ENCODE results near the gene MARCHF9.

Gene MARCHF9

DNA sequence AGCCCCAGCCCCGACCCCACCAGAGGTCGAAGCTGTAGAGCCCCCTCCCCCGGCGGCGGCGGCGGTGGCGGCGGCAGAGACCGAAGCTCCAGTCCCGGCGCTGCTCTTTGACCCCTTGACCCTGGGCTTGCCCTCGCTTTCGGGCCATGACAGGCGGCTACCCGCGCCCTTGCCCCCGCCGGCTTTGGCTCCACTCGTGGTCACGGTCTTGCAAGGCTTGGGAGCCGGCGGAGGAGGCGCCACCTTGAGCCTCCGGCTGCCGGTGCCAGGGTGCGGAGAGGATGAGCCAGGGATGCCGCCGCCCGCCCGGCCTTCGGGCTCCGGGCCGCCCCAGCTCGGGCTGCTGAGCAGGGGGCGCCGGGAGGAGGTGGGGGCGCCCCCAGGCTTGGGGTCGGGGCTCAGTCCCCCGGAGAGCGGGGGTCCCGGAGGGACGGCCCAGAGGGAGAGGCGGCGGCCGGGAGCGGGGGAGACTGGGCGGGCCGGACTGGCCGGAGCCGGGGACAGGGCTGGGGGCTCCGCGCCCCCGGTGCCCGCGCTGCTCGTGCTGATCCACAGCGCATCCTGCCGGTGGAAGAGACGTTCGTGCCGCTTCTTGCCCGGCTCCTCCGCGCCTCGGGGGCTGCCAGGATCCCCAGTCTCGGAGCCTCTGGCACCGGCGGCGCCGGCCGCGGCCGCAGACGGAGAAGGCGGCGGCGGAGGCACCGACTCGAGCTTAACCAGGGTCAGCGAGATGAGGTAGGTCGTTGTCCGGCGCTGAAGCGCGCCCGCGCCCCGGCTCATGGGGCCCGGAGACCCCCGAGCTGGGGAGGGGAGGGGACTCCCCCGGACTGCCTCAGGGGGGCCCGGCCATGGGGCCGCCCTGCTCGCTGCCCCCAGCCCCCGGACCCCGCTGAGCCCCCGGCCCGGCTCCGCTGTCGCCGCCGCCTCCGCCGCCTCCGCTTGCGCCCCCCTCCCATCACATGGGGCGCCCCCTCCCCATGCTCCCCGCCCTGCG, 17.1 kb upstream of the MARCHF9 start:
- DNase-seq (ENCODE audit: low read depth in 2 of 2), result no peak

GRCh38 chr12:57738661-57739237, 16.2 kb upstream of the MARCHF9 start, which contains the start of gene AGAP2:
Gene AGAP2, minus strand, starts transcription at chr12:57738742. Its CDS starts 496 bp downstream, at chr12:57738246.
- DNase-seq (ENCODE audit: low read depth in 2 of 2), result no peak

GRCh38 chr12:57739387-57739786, 15.5 kb upstream of the MARCHF9 start:
- DNase-seq (ENCODE audit: low read depth in 2 of 2), result no peak

DNA sequence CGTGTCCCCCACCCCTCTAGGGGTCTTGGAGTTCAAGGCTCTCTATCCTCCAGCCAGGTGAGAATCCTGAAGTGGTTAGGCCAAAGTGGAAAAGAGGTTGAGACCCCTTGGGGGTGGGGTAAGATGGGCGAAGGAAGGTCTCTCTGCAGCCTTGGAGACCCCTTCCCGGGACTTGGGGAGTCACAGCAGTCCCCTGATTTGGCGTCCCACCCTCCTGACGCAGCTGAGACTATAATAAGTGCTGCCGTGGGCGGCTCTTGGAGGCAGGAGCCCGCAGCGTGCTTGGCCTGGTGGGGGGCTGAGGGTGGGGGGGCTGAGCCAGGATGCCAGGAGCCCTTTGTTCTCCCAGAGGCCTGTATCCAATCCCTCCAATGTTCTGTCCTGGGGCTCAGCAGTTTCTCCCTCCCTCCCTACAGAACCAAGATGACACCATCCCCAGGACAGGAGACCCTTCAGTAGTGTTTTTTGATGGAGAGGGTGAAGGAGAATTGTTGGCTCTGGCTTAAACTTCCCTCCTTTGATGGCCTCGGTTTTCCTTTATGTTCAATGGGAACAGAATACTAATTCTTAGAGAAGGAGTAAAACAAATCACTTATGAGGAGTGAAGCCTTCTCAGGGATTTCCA, 14.9 kb upstream of the MARCHF9 start:
- no peak for DNase-seq (ENCODE audit: low read depth in 2 of 2)

DNA sequence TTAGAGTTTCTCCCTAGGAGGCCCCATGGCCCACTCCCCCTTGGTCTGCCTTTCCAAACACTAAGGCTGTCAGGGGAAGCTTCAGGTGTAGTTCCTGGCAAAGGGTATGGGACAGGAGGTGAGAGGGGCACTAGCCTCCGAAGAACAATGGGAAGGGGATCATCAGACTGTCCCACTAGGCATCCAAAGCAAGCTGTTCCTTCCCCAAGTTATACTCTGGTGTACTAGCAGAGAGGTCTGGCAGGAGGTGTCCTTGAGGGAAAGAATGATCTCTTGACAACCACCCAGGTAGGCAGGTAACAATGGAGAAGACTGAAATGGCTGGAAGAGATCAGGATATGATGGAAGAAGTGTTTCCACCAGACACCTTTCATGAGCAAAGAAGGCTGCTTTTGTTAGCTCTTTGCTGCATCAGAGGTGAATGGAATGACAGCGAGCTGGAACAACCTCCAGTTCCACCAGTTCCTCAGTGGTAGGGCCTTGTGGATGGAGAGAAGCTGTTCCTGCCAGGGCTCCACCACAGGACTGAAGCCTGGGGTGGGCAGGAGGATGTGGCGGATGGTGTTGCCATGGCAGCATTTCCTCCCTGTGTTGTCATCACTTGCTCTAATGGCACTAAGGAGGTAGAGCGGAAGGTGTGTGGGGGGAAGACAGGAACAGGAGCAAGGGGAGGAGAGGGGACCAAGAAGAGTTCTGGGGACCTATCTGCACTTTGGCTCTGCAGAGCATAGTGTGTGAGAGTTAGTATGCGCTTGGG, 14.1 kb upstream of the MARCHF9 start:
- DNase-seq (ENCODE audit: low read depth in 2 of 2), result peak; percentile 47 to 66

GRCh38 chr12:57741413-57741789, 13.5 kb upstream of the MARCHF9 start:
- no peak for DNase-seq (ENCODE audit: low read depth in 2 of 2)

DNA sequence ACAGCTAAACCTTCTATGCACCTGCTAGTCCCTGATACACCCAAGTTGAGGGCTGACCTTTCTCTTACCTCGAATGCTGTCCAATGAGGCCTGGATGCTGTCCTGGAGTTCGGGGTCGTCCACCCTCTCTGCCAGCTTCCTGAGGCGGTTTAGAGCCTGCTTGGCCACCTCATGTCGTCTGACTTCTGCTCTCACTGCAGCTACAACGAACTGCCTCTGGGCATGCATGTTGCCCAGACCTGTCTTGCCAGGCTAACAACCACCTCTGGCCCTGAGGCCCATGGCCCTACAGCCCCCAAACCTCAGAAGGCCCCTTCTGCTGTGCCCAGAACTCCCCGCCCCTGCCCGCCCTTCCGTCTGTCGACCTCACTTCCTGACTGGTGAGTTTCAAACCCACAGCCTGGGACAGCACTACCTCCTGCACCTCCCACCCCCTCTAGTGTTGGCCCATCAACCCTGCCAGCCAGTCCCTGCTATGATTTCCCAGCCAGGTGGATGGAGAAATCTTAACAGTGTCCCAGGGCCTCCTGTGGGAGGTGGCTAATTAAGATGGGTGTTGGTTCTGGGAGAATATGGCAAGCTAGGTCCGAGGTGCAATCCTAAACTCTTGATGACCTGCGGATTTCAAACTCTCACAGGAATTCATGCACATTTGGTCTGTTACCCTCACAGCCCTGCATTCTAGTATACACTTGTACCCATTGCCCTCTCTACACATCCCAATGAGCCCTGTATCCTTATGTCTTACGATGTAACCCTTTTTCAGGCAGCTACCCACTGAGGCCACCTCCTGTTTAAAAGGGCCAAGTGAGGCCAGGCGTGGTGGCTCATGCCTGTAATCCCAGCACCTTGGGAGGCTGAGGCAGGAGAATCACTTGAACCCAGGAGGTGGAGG, 12.8 kb upstream of the MARCHF9 start:
- peak; percentile 69 to 77 for DNase-seq (ENCODE audit: low read depth in 2 of 2)

GRCh38 chr12:57743769-57744168, 11.1 kb upstream of the MARCHF9 start:
- no peak for DNase-seq (ENCODE audit: low read depth in 2 of 2)

- DNase-seq (ENCODE audit: low read depth in 2 of 2), result peak; percentile 69 to 76
These were observed 10.6 kb upstream of the MARCHF9 start for GRCh38 chr12:57744194-57744776.

DNA sequence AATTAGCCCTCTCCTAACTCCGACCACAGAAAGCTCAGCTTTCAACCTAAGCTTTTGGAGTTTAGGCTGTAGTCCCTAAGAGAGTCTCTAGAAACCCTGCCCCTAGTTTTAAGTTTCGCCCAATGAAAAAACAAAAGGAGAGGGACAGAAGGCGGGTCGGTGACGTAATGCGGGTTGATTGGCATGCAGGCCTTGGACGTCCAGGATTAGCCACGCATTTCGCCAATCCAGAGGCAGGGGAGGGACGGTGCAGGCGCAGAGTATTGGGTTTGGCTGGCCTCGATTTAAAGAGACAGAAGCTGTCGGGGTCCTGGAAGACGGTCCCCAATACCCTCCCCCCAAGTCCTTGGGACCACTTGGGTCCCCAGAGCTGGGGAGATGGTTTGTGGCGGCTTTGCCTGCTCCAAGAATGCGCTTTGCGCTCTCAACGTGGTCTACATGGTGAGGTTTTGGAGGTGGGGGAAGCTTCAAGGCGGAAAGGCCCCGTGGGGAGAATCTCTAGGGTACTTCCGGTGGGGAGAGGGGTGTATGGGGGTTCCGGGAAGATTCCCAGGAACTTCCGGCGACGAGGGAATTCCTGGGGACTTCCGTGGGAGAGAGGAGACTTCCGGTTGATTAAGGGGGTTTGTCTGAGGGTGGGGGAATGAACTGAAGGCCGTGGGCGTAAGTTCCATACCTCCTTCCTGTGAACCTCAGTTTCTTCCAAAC, 10.0 kb upstream of the MARCHF9 start, which contains the start of gene TSPAN31:
TSS of gene TSPAN31 (plus strand) at position 263 of the 708 bp plus-strand sequence. CDS start at position 379, 116 bp downstream.
- peak; percentile 93 for DNase-seq (ENCODE audit: low read depth in 2 of 2)

DNA sequence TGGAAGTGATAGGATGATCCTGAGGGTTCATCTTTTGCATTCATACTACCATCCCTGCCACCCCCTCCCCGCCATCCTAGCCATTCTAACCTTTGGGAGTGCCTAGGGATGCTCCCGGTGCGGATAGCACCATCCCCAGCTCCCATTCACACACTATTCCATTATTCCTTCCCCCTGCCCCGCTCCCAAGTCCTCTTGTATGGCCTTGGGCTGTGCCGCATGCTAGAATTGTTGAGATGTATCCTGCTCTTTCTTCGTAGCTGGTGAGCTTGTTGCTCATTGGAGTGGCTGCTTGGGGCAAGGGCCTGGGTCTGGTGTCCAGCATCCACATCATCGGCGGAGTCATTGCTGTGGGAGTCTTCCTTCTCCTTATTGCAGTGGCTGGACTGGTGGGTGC, 9.4 kb upstream of the MARCHF9 start:
- no peak for DNase-seq (ENCODE audit: low read depth in 2 of 2)

GRCh38 chr12:57746025-57746424, 8.9 kb upstream of the MARCHF9 start:
- DNase-seq (ENCODE audit: low read depth in 2 of 2), result no peak

DNA sequence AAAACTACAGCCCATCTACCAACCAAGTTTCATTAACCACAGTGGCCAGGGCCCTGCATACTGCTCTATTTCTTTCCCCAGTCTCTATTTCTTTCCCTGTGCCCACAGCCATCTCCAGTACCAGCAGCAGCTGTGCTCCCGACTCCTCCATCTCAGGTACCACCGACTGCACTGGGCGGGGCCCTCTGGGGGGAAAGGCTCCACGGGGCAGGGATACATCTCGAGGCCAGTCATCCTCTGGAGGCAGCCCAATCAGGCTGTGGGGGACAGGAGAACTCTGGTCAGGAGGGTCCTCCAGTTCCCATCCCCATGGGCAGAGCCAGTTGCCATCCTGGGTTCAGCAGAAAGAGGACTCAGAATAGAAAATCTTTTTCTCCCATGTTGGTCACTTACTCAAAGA, 5.8 kb upstream of the MARCHF9 start:
- no peak for DNase-seq (ENCODE audit: low read depth in 2 of 2)

DNA sequence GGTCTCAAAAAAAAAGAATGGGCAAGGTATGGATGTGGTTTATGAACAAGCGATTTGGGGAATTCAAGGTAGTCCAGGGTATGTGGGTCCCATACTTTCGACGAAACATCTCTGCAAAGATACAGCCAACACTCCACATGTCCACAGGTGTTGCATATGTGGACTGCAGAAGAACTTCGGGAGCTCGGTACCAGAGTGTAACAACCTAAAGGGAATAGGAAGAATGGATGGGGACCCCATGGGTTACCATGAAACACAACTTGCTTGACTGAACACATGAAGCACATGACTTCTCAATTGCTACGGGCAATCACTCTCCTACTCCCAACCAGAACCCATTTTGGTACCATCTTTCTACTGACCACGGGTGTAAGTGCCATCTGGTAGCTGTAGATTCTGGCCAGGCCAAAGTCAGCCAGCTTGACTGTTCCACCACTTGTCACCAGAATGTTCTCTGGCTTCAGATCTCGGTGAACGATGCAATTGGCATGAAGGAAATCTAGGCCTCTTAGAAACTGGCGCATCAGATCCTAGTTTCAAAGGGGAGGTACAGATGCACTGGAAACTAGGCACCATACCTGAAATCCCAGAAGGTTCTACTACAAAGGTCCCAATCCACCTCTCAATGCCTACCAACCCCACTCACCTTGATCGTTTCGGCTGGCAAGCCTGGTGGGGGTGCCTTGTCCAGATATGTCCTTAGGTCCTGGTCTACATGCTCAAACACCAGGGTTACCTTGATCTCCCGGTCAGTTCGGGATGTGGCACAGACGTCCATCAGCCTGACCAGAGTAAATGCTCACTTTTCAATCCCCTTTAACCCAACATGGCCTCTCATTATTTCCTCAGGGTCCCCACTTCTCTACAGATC, 4.1 kb upstream of the MARCHF9 start:
- no peak for DNase-seq (ENCODE audit: low read depth in 2 of 2)

DNA sequence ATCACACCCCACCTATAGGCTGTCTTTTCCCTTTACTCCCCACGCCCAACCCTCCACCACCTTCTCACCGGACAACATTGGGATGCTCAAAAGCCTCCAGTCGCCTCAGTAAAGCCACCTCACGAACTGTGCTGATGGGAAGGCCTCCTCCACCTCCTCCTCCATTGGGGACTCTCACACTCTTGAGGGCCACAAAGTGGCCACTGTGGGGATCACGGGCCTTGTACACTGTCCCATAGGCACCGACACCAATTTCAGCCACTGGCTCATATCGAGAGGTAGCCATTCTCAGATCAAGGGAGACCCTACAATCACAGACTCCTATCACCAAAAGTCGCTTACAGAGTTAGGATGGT, 3.5 kb upstream of the MARCHF9 start:
- DNase-seq (ENCODE audit: low read depth in 2 of 2), result no peak

DNA sequence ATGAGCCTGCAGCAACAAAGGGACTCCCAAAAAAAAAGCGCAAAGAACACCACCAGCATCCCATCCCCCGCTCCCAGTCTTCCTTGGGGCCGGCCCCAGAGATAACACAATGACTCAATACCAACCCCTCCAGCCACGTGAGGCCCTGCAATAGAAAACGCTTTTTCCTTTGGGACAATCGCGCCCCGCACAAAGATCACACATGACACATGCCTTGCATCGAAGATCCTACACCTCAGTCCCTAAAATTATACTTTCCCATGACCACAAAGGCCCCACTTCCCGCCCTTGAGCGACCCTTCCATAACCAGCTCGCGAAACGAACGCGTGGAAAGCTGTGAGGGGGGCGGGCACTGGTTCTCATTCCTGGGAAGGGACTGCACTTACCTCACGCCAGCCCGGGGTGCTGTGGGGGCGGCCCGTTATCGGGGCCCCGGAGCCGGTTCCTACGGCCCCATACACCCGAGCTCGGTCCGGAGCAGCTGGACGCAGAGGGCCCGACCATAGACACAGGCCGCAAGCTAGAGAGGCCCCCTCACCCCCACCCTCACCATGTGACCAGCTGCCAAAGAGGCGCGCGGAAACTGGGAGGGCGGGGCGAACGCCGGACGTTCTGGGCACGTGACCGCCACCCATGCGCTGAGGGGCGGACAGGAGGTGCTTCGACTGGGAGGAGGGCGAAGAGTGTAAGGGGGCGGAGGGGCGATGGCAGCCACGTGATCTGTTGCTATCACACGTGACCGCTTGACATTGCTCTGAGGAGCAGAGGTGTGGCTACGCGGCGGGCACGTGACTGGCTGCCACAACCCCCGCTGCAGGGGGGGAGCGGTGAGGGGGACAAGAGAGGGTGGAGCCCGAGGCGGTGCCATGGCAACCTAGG, 2.9 kb upstream of the MARCHF9 start, which contains the start of gene CDK4:
TSS of gene CDK4 (minus strand) at position 523 of the 880 bp plus-strand sequence. CDS start 593 bp downstream, outside the sequence.
- peak; percentile 98 to 99 for DNase-seq (ENCODE audit: low read depth in 2 of 2)

GRCh38 chr12:57752668-57753000, 2.3 kb upstream of the MARCHF9 start:
- no peak for DNase-seq (ENCODE audit: low read depth in 2 of 2)
